Neuronal stem cell (in vitro differentiated cells): ENCODE results near the gene KIF20A.
"Not testable (repeated sequence)": the region's sequence is repeated elsewhere in the genome, so short reads cannot be mapped to it uniquely, and the experiment has no call there.

Source experiments
- DNase-seq: peaks from one replicate; pipeline ENCODE4 v3.0.0-alpha.2; 2013; ENCODE audit warnings: low spot score
- H2AFZ ChIP-seq: one replicate; pipeline ENCODE4 v1.6.1; 2013; ENCODE audit warnings: mild to moderate bottlenecking, low read length, inconsistent platforms
- H2AK5ac ChIP-seq: 2 replicates; pipeline ENCODE4 v1.6.1; 2013; ENCODE audit warnings: low read depth, mild to moderate bottlenecking, inconsistent platforms, low read length, moderate library complexity, mixed read lengths
- H2BK120ac ChIP-seq: 2 replicates; pipeline ENCODE4 v1.6.1; 2013; ENCODE audit warnings: low read depth, mild to moderate bottlenecking, inconsistent platforms, low read length, moderate library complexity, mixed read lengths
- H2BK12ac ChIP-seq: one replicate; pipeline ENCODE4 v1.6.1; 2013; ENCODE audit warnings: low read length, inconsistent platforms
- H2BK15ac ChIP-seq: 2 replicates; pipeline ENCODE4 v1.6.1; 2013; ENCODE audit warnings: mild to moderate bottlenecking, low read length, inconsistent platforms, mixed read lengths
- H2BK5ac ChIP-seq: one replicate; pipeline ENCODE4 v1.6.1; 2013; ENCODE audit warnings: inconsistent platforms, mild to moderate bottlenecking, low read length, moderate library complexity
- H3K14ac ChIP-seq: one replicate; pipeline ENCODE4 v1.6.1; 2013; ENCODE audit warnings: low read length, inconsistent platforms
- H3K18ac ChIP-seq: 2 replicates; pipeline ENCODE4 v1.6.1; 2013; ENCODE audit warnings: low read length, inconsistent platforms
- H3K23ac ChIP-seq: 2 replicates; pipeline ENCODE4 v1.6.1; 2013; ENCODE audit warnings: low read depth, mild to moderate bottlenecking, mixed read lengths, low read length, inconsistent platforms; ENCODE audit not compliant: poor library complexity
- H3K27ac ChIP-seq: replicated peaks from 3 replicates; pipeline ENCODE4 v1.5.1; 2013; ENCODE audit warnings: low read length, inconsistent platforms
- H3K27me3 ChIP-seq, 3 experiments: 2 replicates each; pipeline ENCODE4 v1.6.1; 2013; ENCODE audit warnings: low read length in 3 of 3, mild to moderate bottlenecking in 2 of 3, inconsistent platforms in 1 of 3, low read depth in 1 of 3, mixed read lengths in 1 of 3, moderate library complexity in 1 of 3; ENCODE audit not compliant: control insufficient read depth in 3 of 3, insufficient read depth in 3 of 3
- H3K36me3 ChIP-seq, 2 donors: replicated peaks in 1 of 2; 2 replicates each; pipeline ENCODE4 v1.6.1; 2013; ENCODE audit warnings: low read length in 2 of 2; ENCODE audit not compliant: control insufficient read depth in 2 of 2, insufficient read depth in 2 of 2
- H3K4ac ChIP-seq: 2 replicates; pipeline ENCODE4 v1.6.1; 2013; ENCODE audit warnings: inconsistent platforms, mild to moderate bottlenecking, low read length, moderate library complexity
- H3K4me1 ChIP-seq, 2 donors: 1 replicate in 1 of 2; 2 replicates in 1 of 2; pipeline ENCODE4 v1.6.1; 2013; ENCODE audit warnings: low read length in 2 of 2, low read depth in 1 of 2; ENCODE audit not compliant: control insufficient read depth in 2 of 2, insufficient read depth in 1 of 2
- H3K4me2 ChIP-seq: one replicate; pipeline ENCODE4 v1.6.1; 2013; ENCODE audit warnings: mild to moderate bottlenecking, low read length, inconsistent platforms; ENCODE audit not compliant: insufficient read depth, poor library complexity, severe bottlenecking
- H3K4me3 ChIP-seq, 2 donors: 2 replicates each; pipeline ENCODE4 v1.5.1; 2013; ENCODE audit warnings: low read length in 2 of 2, mild to moderate bottlenecking in 2 of 2, inconsistent platforms in 1 of 2, moderate library complexity in 1 of 2
- H3K79me1 ChIP-seq: one replicate; pipeline ENCODE4 v1.6.1; 2013; ENCODE audit warnings: low read depth, mild to moderate bottlenecking, inconsistent platforms, low read length, moderate library complexity
- H3K9ac ChIP-seq: one replicate; pipeline ENCODE4 v1.6.1; 2013; ENCODE audit warnings: mild to moderate bottlenecking, low read depth, low read length, inconsistent platforms; ENCODE audit not compliant: poor library complexity
- H3K9me3 ChIP-seq, 2 donors: replicated peaks in 1 of 2; 2 replicates each; pipeline versions ENCODE3 to v1.6.1; 2013; ENCODE audit warnings: low read length in 2 of 2, mild to moderate bottlenecking in 2 of 2, inconsistent platforms in 1 of 2, low read depth in 1 of 2, mixed read lengths in 1 of 2, moderate library complexity in 1 of 2; ENCODE audit not compliant: control insufficient read depth in 2 of 2, insufficient read depth in 1 of 2
- H4K8ac ChIP-seq: one replicate; pipeline ENCODE4 v1.6.1; 2013; ENCODE audit warnings: low read depth, mild to moderate bottlenecking, inconsistent platforms, low read length, moderate library complexity
- H4K91ac ChIP-seq: one replicate; pipeline ENCODE4 v1.6.1; 2013; ENCODE audit warnings: low read length, low read depth, mild to moderate bottlenecking, inconsistent platforms; ENCODE audit not compliant: poor library complexity
- WGBS, 2 donors: extraction: QIAGEN DNeasy Blood & Tissue Kit; methylation state at CpG; one replicate each; pipeline ENCODE4 v1.1.7; 2013; ENCODE audit warnings: missing lambda C conversion rate in 2 of 2, mixed read lengths in 1 of 2; ENCODE audit not compliant: insufficient read length in 2 of 2, insufficient replicate concordance in 1 of 2; ENCODE audit errors: extremely low coverage in 2 of 2; 5-methylcytosine and 5-hydroxymethylcytosine counted together

The KIF20A gene

GRCh38 chr5:138148811-138149210 lies 30.1 kb upstream of the KIF20A start:
- Histone ChIP-seq H3K23ac (no peak overlapping the region), H3K4ac (no peak overlapping the region), H3K14ac (no peak overlapping the region), H3K27ac (no peak overlapping the region), H3K9me3 (no peaks in the 10 kb centered on the region), H3K4me3 (no peak overlapping the region), H2AFZ (no peak overlapping the region), H3K36me3 (no peaks in the 10 kb centered on the region), H3K4me1 (no peaks in the 10 kb centered on the region), H4K91ac (no peak overlapping the region), H2BK120ac (no peak overlapping the region), H3K9ac (no peak overlapping the region), H2BK12ac (no peak overlapping the region), H3K4me2 (no peak overlapping the region), H4K8ac (no peak overlapping the region), H3K18ac (no peak overlapping the region), H3K79me1 (no peaks in the 10 kb centered on the region), H3K27me3 (no peaks in the 10 kb centered on the region), H2BK5ac (no peak overlapping the region), H2AK5ac (no peak overlapping the region), H2BK15ac (no peak overlapping the region)
- WGBS, 2 donors, result no CpG with 5 or more reads among the region's 1 CpG
- no peak for DNase-seq

- Histone ChIP-seq H2BK12ac (no peak overlapping the region), H3K4me3 (no peak overlapping the region), H2BK15ac (no peak overlapping the region), H3K36me3 (no peaks in the 10 kb centered on the region), H3K18ac (no peak overlapping the region), H3K79me1 (no peaks in the 10 kb centered on the region), H3K4ac (no peak overlapping the region), H4K8ac (no peak overlapping the region), H4K91ac (no peak overlapping the region), H2BK5ac (no peak overlapping the region), H2BK120ac (no peak overlapping the region), H3K23ac (no peak overlapping the region), H2AK5ac (no peak overlapping the region), H3K9ac (no peak overlapping the region), H2AFZ (no peak overlapping the region), H3K4me2 (no peak overlapping the region), H3K27ac (no peak overlapping the region), H3K27me3 (no peaks in the 10 kb centered on the region), H3K9me3 (no peaks in the 10 kb centered on the region), H3K4me1 (no peaks in the 10 kb centered on the region), H3K14ac (no peak overlapping the region)
- DNase-seq, result no peak
- WGBS, 2 donors, result no CpG with 5 or more reads among the region's 3 CpGs
Observed at GRCh38 chr5:138149530-138149929, 29.4 kb upstream of the KIF20A start.

GRCh38 chr5:138155977-138156376 lies 22.9 kb upstream of the KIF20A start:
- WGBS, 2 donors, result no CpG with 5 or more reads among the region's 9 CpGs
- DNase-seq, result not testable (repeated sequence)

GRCh38 chr5:138157626-138158025 lies 21.3 kb upstream of the KIF20A start:
- no CpG with 5 or more reads among the region's 1 CpG for WGBS, 2 donors
- Histone ChIP-seq H3K14ac (no peak overlapping the region), H3K9ac (no peak overlapping the region), H3K27ac (no peak overlapping the region), H3K4ac (no peak overlapping the region), H2AFZ (no peak overlapping the region), H3K4me1 (no peaks in the 10 kb centered on the region), H3K27me3 (no peaks in the 10 kb centered on the region), H2AK5ac (no peak overlapping the region), H3K79me1 (no peaks in the 10 kb centered on the region), H3K9me3 (peaks cover 0 to 2% of the 10 kb centered on the region in 2 donors), H3K36me3 (peaks cover 37 to 66% of the 10 kb centered on the region in 2 donors), H3K4me3 (no peak overlapping the region), H2BK15ac (no peak overlapping the region), H4K8ac (no peak overlapping the region), H2BK120ac (no peak overlapping the region), H4K91ac (no peak overlapping the region), H3K4me2 (no peak overlapping the region), H2BK5ac (no peak overlapping the region), H2BK12ac (no peak overlapping the region), H3K18ac (no peak overlapping the region), H3K23ac (no peak overlapping the region)
- DNase-seq, result no peak

More at GRCh38 chr5:138155977-138156376, 22.9 kb upstream of the KIF20A start:
- not testable (repeated sequence) for H3K27ac ChIP-seq, H3K79me1 ChIP-seq, H4K8ac ChIP-seq, H3K4ac ChIP-seq, H2BK120ac ChIP-seq, H2AK5ac ChIP-seq, H2BK15ac ChIP-seq, H3K23ac ChIP-seq, H3K4me2 ChIP-seq, H4K91ac ChIP-seq, H3K9me3 ChIP-seq, H3K14ac ChIP-seq, H3K18ac ChIP-seq, H2AFZ ChIP-seq, H3K9ac ChIP-seq, H2BK12ac ChIP-seq, H3K4me3 ChIP-seq, H2BK5ac ChIP-seq, H3K27me3 ChIP-seq, H3K4me1 ChIP-seq
- H3K36me3 ChIP-seq, result peaks cover 27 to 50% of the 10 kb centered on the region in 2 donors
